Measurements from ENCODE around the gene FZD2. TPM values are rescaled to one million over a fixed set of nuclear protein-coding genes. Genes with fewer than 3 reads are reported as not detected.
"Not testable (repeated sequence)": the region's sequence is repeated elsewhere in the genome, so short reads cannot be mapped to it uniquely, and the experiment has no call there.

The FZD2 gene
- total and polyA plus RNA-seq, 2 donors, result 0.80 to 1.7 TPM

GRCh38 chr17:44530896-44531418 lies 26.3 kb upstream of the FZD2 start:
- Histone ChIP-seq H3K9me3 (ENCODE audit: control insufficient read depth in 2 of 2, insufficient read depth in 1 of 2, low read length in 1 of 2) (peaks cover 0 to 3% of the 10 kb centered on the region in 2 donors), H3K4me3 (ENCODE audit: low read length in 2 of 2) (no peak overlapping the region), H3K4me1 (ENCODE audit: control insufficient read depth in 2 of 2, insufficient read depth in 2 of 2, low read length in 2 of 2) (peaks cover 0 to 6% of the 10 kb centered on the region in 2 donors), H3K36me3 (ENCODE audit: control insufficient read depth in 2 of 2, insufficient read depth in 2 of 2, low read length in 1 of 2) (no peaks in the 10 kb centered on the region), H3K27ac (ENCODE audit: low read depth in 1 of 2, low read length in 1 of 2) (no peak overlapping the region), H3K27me3 (ENCODE audit: control insufficient read depth in 2 of 2, insufficient read depth in 1 of 2, low read length in 1 of 2) (peaks cover 0 to 3% of the 10 kb centered on the region in 2 donors)
- 84% methylated on average over 7 of the region's 7 CpGs for WGBS
- DNase-seq (ENCODE audit: low read depth in 6 of 9, low spot score in 9 of 9), result no peak

- Histone ChIP-seq H3K4me3 (ENCODE audit: low read length in 2 of 2) (no peak overlapping the region), H3K27me3 (ENCODE audit: control insufficient read depth in 2 of 2, insufficient read depth in 1 of 2, low read length in 1 of 2) (peaks cover 0 to 3% of the 10 kb centered on the region in 2 donors), H3K4me1 (ENCODE audit: control insufficient read depth in 2 of 2, insufficient read depth in 2 of 2, low read length in 2 of 2) (peaks cover 0 to 6% of the 10 kb centered on the region in 2 donors), H3K9me3 (ENCODE audit: control insufficient read depth in 2 of 2, insufficient read depth in 1 of 2, low read length in 1 of 2) (no peaks in the 10 kb centered on the region), H3K36me3 (ENCODE audit: control insufficient read depth in 2 of 2, insufficient read depth in 2 of 2, low read length in 1 of 2) (no peaks in the 10 kb centered on the region), H3K27ac (ENCODE audit: low read depth in 1 of 2, low read length in 1 of 2) (no peak overlapping the region)
- WGBS, result 49% methylated on average over 21 of the region's 21 CpGs
- DNase-seq (ENCODE audit: low read depth in 6 of 9, low spot score in 9 of 9), result peak in 8 of 9 donors; percentile 55 to 88 (median 73)
These were observed 23.6 kb upstream of the FZD2 start for GRCh38 chr17:44533533-44534246.

- Histone ChIP-seq H3K4me3 (ENCODE audit: low read length in 2 of 2) (no peak overlapping the region), H3K4me1 (ENCODE audit: control insufficient read depth in 2 of 2, insufficient read depth in 2 of 2, low read length in 2 of 2) (peaks cover 0 to 6% of the 10 kb centered on the region in 2 donors), H3K9me3 (ENCODE audit: control insufficient read depth in 2 of 2, insufficient read depth in 1 of 2, low read length in 1 of 2) (no peaks in the 10 kb centered on the region), H3K27ac (ENCODE audit: low read depth in 1 of 2, low read length in 1 of 2) (no peak overlapping the region), H3K36me3 (ENCODE audit: control insufficient read depth in 2 of 2, insufficient read depth in 2 of 2, low read length in 1 of 2) (no peaks in the 10 kb centered on the region), H3K27me3 (ENCODE audit: control insufficient read depth in 2 of 2, insufficient read depth in 1 of 2, low read length in 1 of 2) (peaks cover 0 to 4% of the 10 kb centered on the region in 2 donors)
- WGBS, result 89% methylated on average over 12 of the region's 12 CpGs
- DNase-seq (ENCODE audit: low read depth in 6 of 9, low spot score in 9 of 9), result no peak
These were observed 21.0 kb upstream of the FZD2 start for GRCh38 chr17:44536090-44536953.

GRCh38 chr17:44537922-44538321 lies 19.4 kb upstream of the FZD2 start:
- not testable (repeated sequence) for H3K27ac ChIP-seq (ENCODE audit: low read depth in 1 of 2, low read length in 1 of 2); H3K27me3 ChIP-seq (ENCODE audit: control insufficient read depth in 2 of 2, insufficient read depth in 1 of 2, low read length in 1 of 2); H3K36me3 ChIP-seq (ENCODE audit: control insufficient read depth in 2 of 2, insufficient read depth in 2 of 2, low read length in 1 of 2); H3K4me1 ChIP-seq (ENCODE audit: control insufficient read depth in 2 of 2, insufficient read depth in 2 of 2, low read length in 2 of 2); DNase-seq (ENCODE audit: low read depth in 6 of 9, low spot score in 9 of 9); H3K4me3 ChIP-seq (ENCODE audit: low read length in 2 of 2); H3K9me3 ChIP-seq (ENCODE audit: control insufficient read depth in 2 of 2, insufficient read depth in 1 of 2, low read length in 1 of 2)
- 96% methylated on average over 3 of the region's 3 CpGs for WGBS

- peaks cover 0 to 2% of the 10 kb centered on the region in 2 donors for H3K27me3 ChIP-seq (ENCODE audit: control insufficient read depth in 2 of 2, insufficient read depth in 1 of 2, low read length in 1 of 2)
- no peak for DNase-seq (ENCODE audit: low read depth in 6 of 9, low spot score in 9 of 9)
- no peaks in the 10 kb centered on the region for H3K36me3 ChIP-seq (ENCODE audit: control insufficient read depth in 2 of 2, insufficient read depth in 2 of 2, low read length in 1 of 2)
- WGBS, result 76% methylated on average over 15 of the region's 15 CpGs
- peaks cover 0 to 2% of the 10 kb centered on the region in 2 donors for H3K4me1 ChIP-seq (ENCODE audit: control insufficient read depth in 2 of 2, insufficient read depth in 2 of 2, low read length in 2 of 2)
- H3K4me3 ChIP-seq (ENCODE audit: low read length in 2 of 2), result no peak overlapping the region
- H3K27ac ChIP-seq (ENCODE audit: low read depth in 1 of 2, low read length in 1 of 2), result no peak overlapping the region
- no peaks in the 10 kb centered on the region for H3K9me3 ChIP-seq (ENCODE audit: control insufficient read depth in 2 of 2, insufficient read depth in 1 of 2, low read length in 1 of 2)
These were observed 17.6 kb upstream of the FZD2 start for GRCh38 chr17:44539673-44540072.

GRCh38 chr17:44540246-44541084 lies 16.8 kb upstream of the FZD2 start:
- no peak overlapping the region for H3K27ac ChIP-seq (ENCODE audit: low read depth in 1 of 2, low read length in 1 of 2)
- H3K9me3 ChIP-seq (ENCODE audit: control insufficient read depth in 2 of 2, insufficient read depth in 1 of 2, low read length in 1 of 2), result no peaks in the 10 kb centered on the region
- no peak overlapping the region for H3K4me3 ChIP-seq (ENCODE audit: low read length in 2 of 2)
- 96% methylated on average over 11 of the region's 11 CpGs for WGBS
- peaks cover 0 to 2% of the 10 kb centered on the region in 2 donors for H3K4me1 ChIP-seq (ENCODE audit: control insufficient read depth in 2 of 2, insufficient read depth in 2 of 2, low read length in 2 of 2)
- no peak for DNase-seq (ENCODE audit: low read depth in 6 of 9, low spot score in 9 of 9)
- H3K36me3 ChIP-seq (ENCODE audit: control insufficient read depth in 2 of 2, insufficient read depth in 2 of 2, low read length in 1 of 2), result no peaks in the 10 kb centered on the region
- H3K27me3 ChIP-seq (ENCODE audit: control insufficient read depth in 2 of 2, insufficient read depth in 1 of 2, low read length in 1 of 2), result peaks cover 0 to 2% of the 10 kb centered on the region in 2 donors

GRCh38 chr17:44541884-44542581 lies 15.3 kb upstream of the FZD2 start:
- H3K4me1 ChIP-seq (ENCODE audit: control insufficient read depth in 2 of 2, insufficient read depth in 2 of 2, low read length in 2 of 2), result peaks cover 0 to 2% of the 10 kb centered on the region in 2 donors
- no peaks in the 10 kb centered on the region for H3K36me3 ChIP-seq (ENCODE audit: control insufficient read depth in 2 of 2, insufficient read depth in 2 of 2, low read length in 1 of 2)
- no peak overlapping the region for H3K4me3 ChIP-seq (ENCODE audit: low read length in 2 of 2)
- no peak for DNase-seq (ENCODE audit: low read depth in 6 of 9, low spot score in 9 of 9)
- 83% methylated on average over 8 of the region's 8 CpGs for WGBS
- peaks cover 0 to 2% of the 10 kb centered on the region in 2 donors for H3K27me3 ChIP-seq (ENCODE audit: control insufficient read depth in 2 of 2, insufficient read depth in 1 of 2, low read length in 1 of 2)
- no peak overlapping the region for H3K27ac ChIP-seq (ENCODE audit: low read depth in 1 of 2, low read length in 1 of 2)
- no peaks in the 10 kb centered on the region for H3K9me3 ChIP-seq (ENCODE audit: control insufficient read depth in 2 of 2, insufficient read depth in 1 of 2, low read length in 1 of 2)

GRCh38 chr17:44543213-44543904 lies 13.9 kb upstream of the FZD2 start:
- no peaks in the 10 kb centered on the region for H3K36me3 ChIP-seq (ENCODE audit: control insufficient read depth in 2 of 2, insufficient read depth in 2 of 2, low read length in 1 of 2)
- H3K4me3 ChIP-seq (ENCODE audit: low read length in 2 of 2), result no peak overlapping the region
- WGBS, result 91% methylated on average over 5 of the region's 5 CpGs
- no peak overlapping the region for H3K27ac ChIP-seq (ENCODE audit: low read depth in 1 of 2, low read length in 1 of 2)
- peaks cover 0 to 5% of the 10 kb centered on the region in 2 donors for H3K4me1 ChIP-seq (ENCODE audit: control insufficient read depth in 2 of 2, insufficient read depth in 2 of 2, low read length in 2 of 2)
- H3K9me3 ChIP-seq (ENCODE audit: control insufficient read depth in 2 of 2, insufficient read depth in 1 of 2, low read length in 1 of 2), result no peaks in the 10 kb centered on the region
- peaks cover 0 to 4% of the 10 kb centered on the region in 2 donors for H3K27me3 ChIP-seq (ENCODE audit: control insufficient read depth in 2 of 2, insufficient read depth in 1 of 2, low read length in 1 of 2)
- DNase-seq (ENCODE audit: low read depth in 6 of 9, low spot score in 9 of 9), result no peak
